Measurements from ENCODE around the gene CD44.

DNA sequence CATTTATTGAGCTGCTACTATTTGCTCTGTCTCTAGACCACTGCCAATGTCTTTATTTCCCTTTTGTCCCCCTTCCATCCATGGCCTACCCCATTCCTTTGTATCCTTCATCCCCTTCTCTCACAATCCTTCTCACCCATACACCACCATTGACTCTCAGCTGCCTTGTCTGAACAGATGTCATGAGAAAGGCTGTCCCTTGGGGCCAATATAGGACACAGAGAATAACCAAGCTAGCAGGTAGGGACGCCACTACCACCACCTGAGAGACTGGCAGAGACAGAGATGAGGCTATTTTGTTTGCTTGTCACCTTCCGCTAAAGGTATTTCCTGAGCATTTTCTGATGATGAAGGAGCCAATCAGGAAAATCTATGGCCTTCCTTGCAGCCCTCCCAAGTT is 138.9 kb downstream of the CD44 start:
- no peak for TF ChIP-seq EZH2phosphoT487 (IDR thresholded peaks at IDR 0.05; ENCODE audit: insufficient read depth, low read depth)
- no peak for TF ChIP-seq EZH2 (IDR thresholded peaks at IDR 0.05; ENCODE audit: insufficient read depth, poor library complexity, severe bottlenecking)

Measured in GM23248 (cell line).